ENCODE results near the gene PRDM4. TPM values are rescaled to one million over a fixed set of nuclear protein-coding genes. Genes with fewer than 3 reads are reported as not detected.

The PRDM4 gene
- total and polyA plus RNA-seq, 2 donors (not counting 3 experiments of a cell fraction or from before 2014, with no cell fraction given), result 25.6 to 36.8 TPM

GRCh38 chr12:107718606-107719005, 42.3 kb downstream of the PRDM4 start:
- H3K4me3 ChIP-seq (replicated peaks in 1 of 3; ENCODE audit: insufficient read depth in 1 of 3, low read depth in 1 of 3, low read length in 3 of 3), result no peak overlapping the region
- no peaks in the 10 kb centered on the region for H3K9me1 ChIP-seq (replicated peaks; ENCODE audit: control insufficient read depth, extremely low read depth, insufficient read depth, low read length)
- H2AFZ ChIP-seq (ENCODE audit: low read depth, low read length), result no peak overlapping the region
- POLR2A ChIA-PET, result no interaction called here
- no TSS peak for BruUV-seq (replicated peaks)
- dilution Hi-C loops (cut with MboI; ENCODE audit: extremely low pct_ligation_motif_present, low sequenced_read_pairs), result no loop called here
- no peak overlapping the region for H3K9ac ChIP-seq (replicated peaks; ENCODE audit: extremely low read depth, insufficient read depth, low read length)
- H3K27me3 ChIP-seq (ENCODE audit: control insufficient read depth in 2 of 2, insufficient read depth in 2 of 2, low read length in 2 of 2), result no peaks in the 10 kb centered on the region
- CTCF ChIA-PET, result interaction anchor here (1.2 kb wide), 1 partner anchor 43 kb away, joined by 4 read pairs; no protein-coding TSS in a partner anchor
- no peak for DNase-seq (ENCODE audit: low read depth, low spot score)
- intact Hi-C loops (cut with micrococcal nuclease), result no loop called here
- H3K27ac ChIP-seq (ENCODE audit: insufficient read depth, low read depth, low read length), result no peak overlapping the region
- H3K79me2 ChIP-seq (ENCODE audit: control insufficient read depth, insufficient read depth, low read length), result no peaks in the 10 kb centered on the region
- no peaks in the 10 kb centered on the region for H4K20me1 ChIP-seq (replicated peaks; ENCODE audit: control insufficient read depth, extremely low read depth, insufficient read depth, low read length)
- no peaks in the 10 kb centered on the region for H3K9me3 ChIP-seq (replicated peaks; ENCODE audit: control insufficient read depth, insufficient read depth, low read length)
- no peak overlapping the region for H3K4me2 ChIP-seq (ENCODE audit: insufficient read depth, low read length)
- H3K36me3 ChIP-seq (ENCODE audit: control insufficient read depth in 2 of 2, extremely low read depth in 1 of 2, insufficient read depth in 2 of 2, low read length in 2 of 2), result peaks cover 3 to 7% of the 10 kb centered on the region in 2 experiments
- no peak for TF ChIP-seq EZH2 (IDR thresholded peaks at IDR 0.05; ENCODE audit: borderline replicate concordance, low read depth, low read length, severe bottlenecking)
- no peak for TF ChIP-seq POLR2A (IDR thresholded peaks at IDR 0.05; ENCODE audit: low read depth, low read length)
- TF ChIP-seq MYC (IDR thresholded peaks at IDR 0.05; ENCODE audit: low read depth, low read length), result no peak
- TF ChIP-seq JUN (IDR thresholded peaks at IDR 0.05; ENCODE audit: borderline replicate concordance, insufficient read depth, insufficient read length, low read depth), result no peak
- TF ChIP-seq POLR2AphosphoS5 (IDR thresholded peaks at IDR 0.05; ENCODE audit: insufficient read depth, low read depth, low read length), result no peak
- TF ChIP-seq GATA2 (IDR thresholded peaks at IDR 0.05; ENCODE audit: insufficient read depth, insufficient read length, low read depth, low read length), result no peak
- TF ChIP-seq CTCF (IDR thresholded peaks at IDR 0.05; ENCODE audit: extremely low read depth in 1 of 2, insufficient read depth in 1 of 2, low read depth in 1 of 2, low read length in 2 of 2), result no peak
- TF ChIP-seq FOS (IDR thresholded peaks at IDR 0.05; ENCODE audit: borderline replicate concordance, insufficient read depth, low read length), result no peak
- no peak for TF ChIP-seq MAX (IDR thresholded peaks at IDR 0.05; ENCODE audit: insufficient read depth, insufficient read length)
- FAIRE-seq, result no peak
- no peaks in the 10 kb centered on the region for H3K4me1 ChIP-seq (ENCODE audit: control insufficient read depth, extremely low read depth, insufficient read depth, low read length)
